H1 (cell line): ENCODE results near the gene APBA3. TPM values are rescaled to one million over a fixed set of nuclear protein-coding genes. Genes with fewer than 3 reads are reported as not detected.

Experiments used
- CTCF ChIA-PET: fragments of 300-600 bp; sonication (Branson Sonifier 250); formaldehyde crosslinking; loops from one replicate; lab custom pipeline; 2021; ENCODE audit not compliant: partially characterized antibody; lab: Charles Lee
- POLR2A ChIA-PET: fragments of 300-600 bp; sonication (Branson Sonifier 250); formaldehyde crosslinking; loops from one replicate; lab custom pipeline; 2021; ENCODE audit warnings: inconsistent platforms; ENCODE audit not compliant: partially characterized antibody; lab: Charles Lee
- DNase-seq, 2 experiments: peaks; one replicate each; pipeline versions ENCODE4 v3.0.0 to v3.0.0-alpha.2; 2010 to 2022; ENCODE audit warnings: low spot score in 2 of 2, low read depth in 1 of 2, mixed read lengths in 1 of 2
- FAIRE-seq: peaks from 2 replicates; lab custom pipeline; 2011; peaks lifted over from hg19 to GRCh38; lab: Jason Lieb, UNC
- H2AFZ ChIP-seq: 2 replicates; pipeline ENCODE4 v1.8.1; 2012; ENCODE audit warnings: low read length, inconsistent platforms
- H2AK5ac ChIP-seq: 2 replicates; pipeline ENCODE4 v1.6.1; 2013; ENCODE audit warnings: low read depth, low read length
- H2BK120ac ChIP-seq: replicated peaks from 2 replicates; pipeline ENCODE3; 2013; ENCODE audit warnings: low read depth, low read length, inconsistent platforms
- H2BK12ac ChIP-seq: 2 replicates; pipeline ENCODE4 v1.6.1; 2013; ENCODE audit warnings: low read depth, low read length
- H2BK15ac ChIP-seq: 2 replicates; pipeline ENCODE4 v1.6.1; 2013; ENCODE audit warnings: low read length
- H2BK20ac ChIP-seq: 2 replicates; pipeline ENCODE4 v1.6.1; 2013; ENCODE audit warnings: low read length
- H2BK5ac ChIP-seq: 2 replicates; pipeline ENCODE4 v1.6.1; 2013; ENCODE audit warnings: low read depth, low read length
- H3K14ac ChIP-seq: 2 replicates; pipeline ENCODE4 v1.6.1; 2013; ENCODE audit warnings: inconsistent platforms; ENCODE audit not compliant: insufficient read length
- H3K18ac ChIP-seq: 2 replicates; pipeline ENCODE4 v1.6.1; 2013; ENCODE audit warnings: low read length; ENCODE audit errors: extremely low read depth
- H3K23ac ChIP-seq: 2 replicates; pipeline ENCODE4 v1.6.1; 2013; ENCODE audit warnings: inconsistent platforms; ENCODE audit not compliant: insufficient read length
- H3K23me2 ChIP-seq: 2 replicates; pipeline ENCODE4 v1.6.1; 2013; ENCODE audit warnings: low read depth, low read length
- H3K27ac ChIP-seq: 2 replicates; pipeline ENCODE4 v1.6.1; 2011; ENCODE audit warnings: low read depth, low read length, inconsistent platforms
- H3K27me3 ChIP-seq, 4 experiments: replicated peaks in 1 of 4; 1 replicate in 1 of 4; 2 replicates in 3 of 4; pipeline versions ENCODE4 v1.6.1 to v1.8.1; 2011 to 2013; ENCODE audit warnings: low read length in 3 of 4, mild to moderate bottlenecking in 3 of 4, inconsistent platforms in 2 of 4, mixed read lengths in 2 of 4, moderate library complexity in 1 of 4; ENCODE audit not compliant: control insufficient read depth in 3 of 4, insufficient read depth in 3 of 4; ENCODE audit errors: extremely low read depth in 1 of 4
- H3K36me3 ChIP-seq, 4 experiments: 2 replicates each; pipeline versions ENCODE4 v1.6.1 to v1.8.1; 2011 to 2013; ENCODE audit warnings: mild to moderate bottlenecking in 4 of 4, low read length in 3 of 4, moderate library complexity in 2 of 4, control low read depth in 1 of 4, inconsistent platforms in 1 of 4; ENCODE audit not compliant: insufficient read depth in 4 of 4, control insufficient read depth in 2 of 4
- H3K4ac ChIP-seq: replicated peaks from 2 replicates; pipeline ENCODE3; 2013; ENCODE audit warnings: low read length, low read depth, mixed read lengths, inconsistent platforms; ENCODE audit not compliant: insufficient read length
- H3K4me1 ChIP-seq, 4 experiments: replicated peaks in 1 of 4; 1 replicate in 1 of 4; 2 replicates in 3 of 4; pipeline versions ENCODE4 v1.6.1 to v1.8.1; 2011 to 2013; ENCODE audit warnings: low read length in 3 of 4, inconsistent platforms in 2 of 4, mixed read lengths in 1 of 4; ENCODE audit not compliant: insufficient read depth in 4 of 4, control insufficient read depth in 3 of 4
- H3K4me2 ChIP-seq, 2 experiments: 2 replicates each; pipeline versions ENCODE4 v1.6.1 to v1.8.1; 2011 to 2013; ENCODE audit warnings: low read depth in 2 of 2, low read length in 2 of 2, control low read depth in 1 of 2, inconsistent platforms in 1 of 2, mild to moderate bottlenecking in 1 of 2; ENCODE audit not compliant: insufficient read depth in 1 of 2
- H3K4me3 ChIP-seq, 4 experiments: fragments of 200-600, 300-600 bp in 1 of 4; sonication (generic), shearing (Covaris generic), sonication (Bioruptor Twin) in 1 of 4; 2 replicates each; pipeline versions ENCODE4 v1.5.1 to v1.8.1; 2011 to 2016; ENCODE audit warnings: low read length in 4 of 4, low read depth in 3 of 4, control low read depth in 2 of 4, inconsistent platforms in 2 of 4, mild to moderate bottlenecking in 2 of 4, mixed read lengths in 1 of 4, moderate library complexity in 1 of 4; ENCODE audit not compliant: insufficient read depth in 2 of 4; ENCODE audit errors: extremely low read depth in 1 of 4
- H3K56ac ChIP-seq: replicated peaks from 2 replicates; pipeline ENCODE3; 2013; ENCODE audit warnings: low read depth, mild to moderate bottlenecking, mixed read lengths, low read length, inconsistent platforms; ENCODE audit not compliant: insufficient read length
- H3K79me1 ChIP-seq: 2 replicates; pipeline ENCODE4 v1.6.1; 2013; ENCODE audit warnings: low read depth, low read length, control low read depth
- H3K79me2 ChIP-seq, 2 experiments: 2 replicates each; pipeline versions ENCODE4 v1.6.1 to v1.8.1; 2012 to 2013; ENCODE audit warnings: low read length in 2 of 2, mild to moderate bottlenecking in 2 of 2, inconsistent platforms in 1 of 2; ENCODE audit not compliant: insufficient read depth in 2 of 2, control insufficient read depth in 1 of 2
- H3K9ac ChIP-seq, 4 experiments: replicated peaks in 1 of 4; 1 replicate in 1 of 4; 2 replicates in 3 of 4; pipeline versions ENCODE4 v1.6.1 to v1.8.1; 2011 to 2013; ENCODE audit warnings: low read depth in 3 of 4, low read length in 3 of 4, control low read depth in 2 of 4, mild to moderate bottlenecking in 2 of 4, moderate library complexity in 2 of 4, inconsistent platforms in 1 of 4; ENCODE audit errors: extremely low read depth in 1 of 4
- H3K9me3 ChIP-seq, 2 experiments: 2 replicates each; pipeline versions ENCODE4 v1.6.1 to v1.8.1; 2012 to 2013; ENCODE audit warnings: mild to moderate bottlenecking in 2 of 2, moderate library complexity in 2 of 2, control low read depth in 1 of 2, inconsistent platforms in 1 of 2, low read depth in 1 of 2, low read length in 1 of 2, mixed read lengths in 1 of 2; ENCODE audit not compliant: insufficient read depth in 2 of 2
- H4K20me1 ChIP-seq, 2 experiments: replicated peaks in 1 of 2; 2 replicates each; pipeline versions ENCODE3 to v1.8.1; 2011 to 2013; ENCODE audit warnings: inconsistent platforms in 2 of 2, low read length in 2 of 2, mild to moderate bottlenecking in 1 of 2; ENCODE audit not compliant: insufficient read depth in 2 of 2, control insufficient read depth in 1 of 2
- H4K5ac ChIP-seq: 2 replicates; pipeline ENCODE4 v1.6.1; 2013; ENCODE audit warnings: low read length, low read depth, mixed read lengths, inconsistent platforms; ENCODE audit not compliant: insufficient read length
- H4K8ac ChIP-seq: 2 replicates; pipeline ENCODE4 v1.8.0; 2013; ENCODE audit warnings: mild to moderate bottlenecking, moderate library complexity, low read length, inconsistent platforms; ENCODE audit not compliant: insufficient read depth; ENCODE audit errors: extremely low read depth
- H4K91ac ChIP-seq: replicated peaks from 2 replicates; pipeline ENCODE3; 2013; ENCODE audit warnings: low read length, mixed read lengths, inconsistent platforms; ENCODE audit not compliant: insufficient read length
- ASH2L ChIP-seq: fragments of 200-600, 300-600 bp; sonication (generic); IDR thresholded peaks from one replicate; pipeline ENCODE4 v1.7.1; 2017; ENCODE audit warnings: low read length
- MAFK ChIP-seq: IDR thresholded peaks from 2 replicates; pipeline ENCODE4 v1.6.1; 2012; ENCODE audit warnings: low read depth, mild to moderate bottlenecking, improper control_type of control experiment, low read length
- RBBP5 ChIP-seq: IDR thresholded peaks from 2 replicates; pipeline ENCODE4 v1.7.1; 2012; ENCODE audit warnings: low read depth, mild to moderate bottlenecking, inconsistent platforms, low read length, moderate library complexity, borderline replicate concordance
- SP1 ChIP-seq: IDR thresholded peaks from 2 replicates; pipeline ENCODE4 v1.6.1; 2011; ENCODE audit warnings: low read depth, low read length
- SRF ChIP-seq: IDR thresholded peaks from 2 replicates; pipeline ENCODE4 v1.6.1; 2011; ENCODE audit warnings: mild to moderate bottlenecking, low read depth, low read length, moderate library complexity
- TBP ChIP-seq: IDR thresholded peaks from 2 replicates; pipeline ENCODE4 v1.6.1; 2011; ENCODE audit warnings: low read depth, low read length, improper control_type of control experiment
- WGBS, 2 experiments: shearing (Covaris generic) in 1 of 2; methylation state at CpG; one replicate each; pipeline versions ENCODE4 v1.1.6 to v1.1.7; 2013 to 2015; ENCODE audit warnings: low lambda C conversion rate in 2 of 2, mixed read lengths in 2 of 2, inconsistent platforms in 1 of 2, low coverage in 1 of 2, missing lambda C conversion rate in 1 of 2; ENCODE audit not compliant: insufficient replicate concordance in 2 of 2, insufficient coverage in 1 of 2, insufficient read length in 1 of 2; ENCODE audit errors: extremely low coverage in 1 of 2, missing lambda C conversion rate in 1 of 2; 5-methylcytosine and 5-hydroxymethylcytosine counted together
- polyA plus RNA-seq, 7 experiments: library from polyadenylated mRNA; depleted of rRNA in 3 of 7; stranded (reverse) in 5 of 7; unstranded in 2 of 7; fragments of >200 nt in 5 of 7; fragments of 200-250 nt in 2 of 7; gene quantifications; 1 replicate in 5 of 7; 2 replicates in 1 of 7; 4 replicates in 1 of 7; pipeline versions ENCODE4 v1.2.1 to v1.2.3, GENCODE V29; 2011 to 2013; ENCODE audit warnings: missing spikeins in 2 of 7, mixed read lengths in 2 of 7
- total RNA-seq: library from RNA; stranded (reverse); fragmentation: NEBNext Ultra II Directional; extraction: Animal tissue kit (Norgen Biotek cat#: 25700); gene quantifications from 2 replicates; pipeline ENCODE4 v1.2.1, GENCODE V29; 2021

APBA3 gene
- total and polyA plus RNA-seq, 2 of the 8 experiments (the other 6 are each of a cell fraction or from before 2014, with no cell fraction given), result 21.4 to 36.9 TPM

GRCh38 chr19:3762130-3762473 is 610 bp upstream of the APBA3 start:
- H3K36me3 ChIP-seq, result peaks cover 0 to 6% (median 3%) of the 10 kb centered on the region in 4 experiments; a peak in 6 of 8 replicates
- no peaks in the 10 kb centered on the region for H3K27me3 ChIP-seq
- no peak overlapping the region for H2BK5ac ChIP-seq
- peaks cover 5% of the 10 kb centered on the region for H3K23me2 ChIP-seq
- H2BK12ac ChIP-seq, result no peak overlapping the region
- H3K79me1 ChIP-seq, result peaks cover 3% of the 10 kb centered on the region; the same call in 1 of the 2 replicates
- H2AFZ ChIP-seq, result no peak overlapping the region
- H4K20me1 ChIP-seq, result peaks cover 0 to 9% of the 10 kb centered on the region in 2 experiments
- H2BK120ac ChIP-seq, result no peak overlapping the region
- H3K27ac ChIP-seq, result no peak overlapping the region
- no peaks in the 10 kb centered on the region for H3K9me3 ChIP-seq
- H3K14ac ChIP-seq, result no peak overlapping the region
- ChIA-PET CTCF (interaction anchor here (0.6 to 2.7 kb wide), 9 partner anchors 14 to 909 kb away, joined by 3 to 8 read pairs (median 4); no protein-coding TSS in a partner anchor), POLR2A (interaction anchor here (0.9 to 3.0 kb wide), 22 partner anchors 10 to 224 kb away, joined by 3 to 23 read pairs (median 4); partner anchors contain the start of genes DAPK3, EEF2, MATK and NMRK2)
- DNase-seq, result no peak
- TF ChIP-seq MAFK (no peak), ASH2L (no peak), RBBP5 (no peak), SP1 (no peak), SRF (no peak), TBP (no peak)
- H3K56ac ChIP-seq, result no peak overlapping the region
- no peak overlapping the region for H3K9ac ChIP-seq
- no peak overlapping the region for H3K18ac ChIP-seq
- H2BK20ac ChIP-seq, result no peak overlapping the region
- peak overlapping the region; percentile 63 to 87; a peak in 2 of 4 replicates for H3K4me2 ChIP-seq
- H3K4ac ChIP-seq, result no peak overlapping the region
- H2AK5ac ChIP-seq, result no peak overlapping the region
- H3K79me2 ChIP-seq, result peaks cover 0 to 7% of the 10 kb centered on the region in 2 experiments; a peak in 1 of 4 replicates
- FAIRE-seq, result no peak
- H3K23ac ChIP-seq, result no peak overlapping the region
- H4K5ac ChIP-seq, result no peak overlapping the region
- peak overlapping the region; percentile 73 to 92 (median 88); a peak in 6 of 8 replicates for H3K4me3 ChIP-seq
- no peak overlapping the region for H4K8ac ChIP-seq
- H3K4me1 ChIP-seq, result no peaks in the 10 kb centered on the region
- H2BK15ac ChIP-seq, result no peak overlapping the region
- H4K91ac ChIP-seq, result no peak overlapping the region
- 63% methylated on average over 1 of the region's 1 CpG; no CpG with 5 or more reads in 1 of the 2 experiments for WGBS, 2 experiments
